Liver (tissue), 3 donors: ENCODE measurements around the gene ARHGEF26.

Source experiments
- HNF4G ChIP-seq: IDR thresholded peaks from 2 replicates; pipeline ENCODE4 v1.6.1; 2016; ENCODE audit warnings: antibody characterized with exemption
- TAF1 ChIP-seq: conservative IDR thresholded peaks from 2 replicates; pipeline ENCODE4 v1.6.1; 2016; ENCODE audit warnings: antibody characterized with exemption, mild to moderate bottlenecking
- YY1 ChIP-seq: IDR thresholded peaks from 2 replicates; pipeline ENCODE4 v1.6.1; 2016; ENCODE audit warnings: antibody characterized with exemption, mild to moderate bottlenecking
- TF ChIP-seq, protein P1 (sequence below): fragments of 150-350 bp; IDR thresholded peaks from 2 replicates; pipeline ENCODE4 v1.5.1; 2017; ENCODE audit warnings: improper control_type of control experiment, low read depth, low read length; ENCODE audit not compliant: missing input control
- TF ChIP-seq, protein P2 (sequence below): IDR thresholded peaks from 2 replicates; pipeline ENCODE4 v1.6.1; 2016; ENCODE audit warnings: antibody characterized with exemption
- donor health status: healthy.
- donor health status: healthy.

DNA sequence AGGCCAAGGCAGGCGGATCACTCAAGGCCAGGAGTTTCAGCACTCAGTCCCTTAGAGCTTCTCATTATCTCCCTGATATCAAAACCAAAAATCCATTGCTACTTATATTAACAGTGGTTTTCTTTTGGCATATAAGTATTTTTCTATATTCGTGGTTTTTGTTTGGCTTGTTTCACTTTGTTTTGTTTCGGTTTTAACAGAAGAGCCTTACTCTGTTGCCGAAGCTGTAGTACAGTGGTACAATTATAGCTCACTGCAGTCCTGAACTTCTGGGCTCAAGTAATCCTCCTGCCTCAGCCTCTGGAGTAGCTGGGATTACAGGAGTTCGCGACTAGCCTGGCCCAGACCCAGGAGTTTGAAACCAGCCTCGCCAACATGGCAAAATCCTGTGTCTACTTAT is 42.5 kb upstream of the ARHGEF26 start:
- TF ChIP-seq, protein P1, sequence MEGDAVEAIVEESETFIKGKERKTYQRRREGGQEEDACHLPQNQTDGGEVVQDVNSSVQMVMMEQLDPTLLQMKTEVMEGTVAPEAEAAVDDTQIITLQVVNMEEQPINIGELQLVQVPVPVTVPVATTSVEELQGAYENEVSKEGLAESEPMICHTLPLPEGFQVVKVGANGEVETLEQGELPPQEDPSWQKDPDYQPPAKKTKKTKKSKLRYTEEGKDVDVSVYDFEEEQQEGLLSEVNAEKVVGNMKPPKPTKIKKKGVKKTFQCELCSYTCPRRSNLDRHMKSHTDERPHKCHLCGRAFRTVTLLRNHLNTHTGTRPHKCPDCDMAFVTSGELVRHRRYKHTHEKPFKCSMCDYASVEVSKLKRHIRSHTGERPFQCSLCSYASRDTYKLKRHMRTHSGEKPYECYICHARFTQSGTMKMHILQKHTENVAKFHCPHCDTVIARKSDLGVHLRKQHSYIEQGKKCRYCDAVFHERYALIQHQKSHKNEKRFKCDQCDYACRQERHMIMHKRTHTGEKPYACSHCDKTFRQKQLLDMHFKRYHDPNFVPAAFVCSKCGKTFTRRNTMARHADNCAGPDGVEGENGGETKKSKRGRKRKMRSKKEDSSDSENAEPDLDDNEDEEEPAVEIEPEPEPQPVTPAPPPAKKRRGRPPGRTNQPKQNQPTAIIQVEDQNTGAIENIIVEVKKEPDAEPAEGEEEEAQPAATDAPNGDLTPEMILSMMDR = no peak
- no peak for TF ChIP-seq TAF1
- TF ChIP-seq, protein P2, sequence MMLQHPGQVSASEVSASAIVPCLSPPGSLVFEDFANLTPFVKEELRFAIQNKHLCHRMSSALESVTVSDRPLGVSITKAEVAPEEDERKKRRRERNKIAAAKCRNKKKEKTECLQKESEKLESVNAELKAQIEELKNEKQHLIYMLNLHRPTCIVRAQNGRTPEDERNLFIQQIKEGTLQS = no peak
- no peak for TF ChIP-seq HNF4G
- no peak for TF ChIP-seq YY1
